Activated naive CD8-positive, alpha-beta T cell treated with anti-CD3 and anti-CD28 coated beads, Interleukin-2, amount 50 U/mL, for 24 hours (primary cell): Measurements from ENCODE around the gene ASB6.
A peak's percentile ranks its signal among the peaks of the same experiment; 100 is the strongest.
"Not testable (repeated sequence)": the region's sequence is repeated elsewhere in the genome, so short reads cannot be mapped to it uniquely, and the experiment has no call there.

Source experiments
- ATAC-seq: fragments of 150-1000 bp; cut with Tn5 transposase; one replicate; pipeline ENCODE4 v1.10.0; 2021
- DNase-seq: peaks from one replicate; pipeline ENCODE4 v3.0.0; 2021
- H3K27ac Mint-ChIP-seq: one replicate; pipeline ENCODE4 v1.8.0; 2021; ENCODE audit warnings: mild to moderate bottlenecking, mixed read lengths
- H3K27me3 Mint-ChIP-seq: one replicate; pipeline ENCODE4 v1.8.0; 2021; ENCODE audit warnings: mixed read lengths
- H3K36me3 Mint-ChIP-seq: one replicate; pipeline ENCODE4 v1.8.0; 2021; ENCODE audit warnings: low read depth, mixed read lengths
- H3K4me1 Mint-ChIP-seq: one replicate; pipeline ENCODE4 v1.8.0; 2021; ENCODE audit warnings: mixed read lengths
- H3K4me3 Mint-ChIP-seq: one replicate; pipeline ENCODE4 v1.8.0; 2021; ENCODE audit warnings: mild to moderate bottlenecking, moderate library complexity, mixed read lengths
- H3K9me3 Mint-ChIP-seq: one replicate; pipeline ENCODE4 v1.8.0; 2021; ENCODE audit warnings: mixed read lengths

ASB6 gene

DNA sequence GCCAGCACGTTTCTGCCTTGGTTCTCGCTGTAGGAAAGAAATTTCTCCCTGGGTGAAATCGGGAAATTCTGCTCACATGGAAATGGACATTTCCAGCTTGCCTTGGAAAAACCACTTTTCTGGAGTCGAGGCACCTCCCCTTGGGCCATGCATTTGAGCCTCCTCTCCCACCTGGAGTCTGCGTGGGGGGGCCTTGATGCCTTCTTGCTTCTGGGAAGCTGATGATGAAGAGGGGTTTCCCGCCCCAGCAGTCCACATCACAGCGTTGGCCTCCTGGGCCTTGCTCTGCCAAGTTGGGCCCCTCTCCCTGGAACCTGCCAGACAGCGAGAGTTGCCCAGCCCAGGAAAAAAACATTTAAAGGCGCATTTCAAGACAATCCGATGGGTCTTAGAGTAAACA lies 1.8 kb upstream of the ASB6 start:
- Mint-ChIP-seq H3K36me3 (no peaks in the 10 kb centered on the region), H3K4me1 (peaks cover 16% of the 10 kb centered on the region), H3K9me3 (no peaks in the 10 kb centered on the region), H3K27ac (no peak overlapping the region), H3K4me3 (no peak overlapping the region), H3K27me3 (no peaks in the 10 kb centered on the region)
- ATAC-seq (no peak), DNase-seq (no peak)

DNA sequence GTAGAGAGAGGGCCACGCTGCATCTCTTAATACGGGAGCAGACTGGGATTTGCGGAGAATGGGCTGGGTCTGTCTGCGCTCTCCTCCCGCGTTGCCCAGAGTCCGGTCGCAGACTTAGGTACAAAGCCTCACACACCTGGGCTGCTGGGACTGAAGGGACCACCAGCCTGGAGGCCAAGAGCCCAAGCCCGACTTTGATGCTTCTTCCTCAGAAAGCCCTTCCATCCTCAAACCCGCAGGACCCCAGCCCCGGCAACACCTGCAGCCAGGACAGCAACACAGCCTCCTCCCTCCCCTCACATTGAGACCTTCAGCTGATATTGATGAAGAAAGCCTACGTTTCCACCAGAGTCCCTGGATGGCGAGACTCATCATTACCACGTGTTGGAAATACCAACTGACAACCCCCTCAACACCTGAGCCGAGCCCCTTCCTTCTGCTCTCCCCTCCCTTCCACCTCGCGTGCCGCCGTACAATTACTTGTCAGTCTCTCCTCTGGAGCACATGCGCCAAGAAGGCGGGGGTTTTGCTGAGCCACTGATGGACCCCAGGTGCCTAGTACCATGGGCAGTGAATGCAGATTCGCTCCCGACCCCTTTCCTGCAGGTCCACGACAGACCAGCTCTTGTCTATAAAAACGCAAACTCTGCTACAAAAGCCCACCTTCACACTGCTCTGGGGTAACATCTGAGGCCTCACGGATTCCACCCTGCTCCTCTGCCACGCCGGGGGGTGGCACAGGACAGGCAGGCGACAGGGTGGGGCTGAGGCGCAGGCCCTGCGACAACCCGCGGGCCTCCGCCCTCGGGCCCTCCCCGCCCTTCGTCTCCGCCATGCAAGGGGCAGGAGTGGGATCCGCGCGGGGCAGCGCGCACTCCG lies 841 bp downstream of the ASB6 start:
- H3K36me3 Mint-ChIP-seq, result peaks cover 10% of the 10 kb centered on the region
- peak overlapping the region; percentile 90 for H3K4me3 Mint-ChIP-seq

DNA sequence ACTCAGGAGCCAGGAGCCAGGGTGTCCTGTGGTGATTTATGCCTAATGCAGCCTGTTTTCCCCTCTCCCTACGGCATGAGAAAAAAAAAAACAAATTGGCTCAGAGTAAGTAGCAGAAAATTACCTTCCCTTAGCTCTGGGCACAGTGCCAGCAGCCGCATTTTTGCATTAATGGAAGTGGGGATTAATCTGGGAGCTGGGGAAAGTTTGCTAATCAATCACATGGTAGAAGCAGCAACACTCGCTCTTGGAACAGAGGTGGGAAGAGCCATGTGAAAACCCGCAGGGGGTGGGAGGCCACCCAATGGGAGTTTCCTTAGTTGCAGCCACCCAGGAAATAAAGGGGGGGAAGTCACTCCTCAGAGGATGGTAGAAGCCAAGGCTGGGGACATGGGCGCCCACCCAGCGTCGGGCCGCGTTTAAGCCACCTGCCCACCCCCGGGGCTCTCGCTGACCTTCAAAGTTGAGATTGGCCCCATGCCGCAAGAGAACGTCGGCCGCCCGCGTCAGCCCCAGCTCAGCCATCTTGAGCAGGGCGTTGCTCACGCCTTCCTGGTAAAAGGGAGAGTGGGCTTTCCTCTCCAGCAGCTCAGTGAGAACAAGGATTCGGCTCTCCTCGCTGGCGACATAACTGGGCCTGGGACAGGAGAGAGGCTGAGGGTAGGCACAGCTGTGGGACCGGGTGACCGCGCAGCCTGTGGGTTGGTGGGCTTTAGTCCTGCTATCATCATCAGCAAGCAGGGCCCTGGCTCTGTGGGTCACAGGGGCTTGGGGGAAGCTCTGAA lies 1.7 kb downstream of the ASB6 start:
- Mint-ChIP-seq H3K36me3 (peaks cover 11% of the 10 kb centered on the region), H3K4me1 (peaks cover 16% of the 10 kb centered on the region), H3K9me3 (no peaks in the 10 kb centered on the region), H3K4me3 (peak overlapping the region; percentile 90), H3K27me3 (no peaks in the 10 kb centered on the region), H3K27ac (peak overlapping the region; percentile 84)
- ATAC-seq (no peak), DNase-seq (no peak)

More for the DNA sequence above, 841 bp downstream of the ASB6 start:
- peak overlapping the region; percentile 84 for H3K27ac Mint-ChIP-seq
- no peaks in the 10 kb centered on the region for H3K27me3 Mint-ChIP-seq
- H3K4me1 Mint-ChIP-seq, result peaks cover 16% of the 10 kb centered on the region
- no peaks in the 10 kb centered on the region for H3K9me3 Mint-ChIP-seq
- ATAC-seq (peak; percentile 2), DNase-seq (no peak)

DNA sequence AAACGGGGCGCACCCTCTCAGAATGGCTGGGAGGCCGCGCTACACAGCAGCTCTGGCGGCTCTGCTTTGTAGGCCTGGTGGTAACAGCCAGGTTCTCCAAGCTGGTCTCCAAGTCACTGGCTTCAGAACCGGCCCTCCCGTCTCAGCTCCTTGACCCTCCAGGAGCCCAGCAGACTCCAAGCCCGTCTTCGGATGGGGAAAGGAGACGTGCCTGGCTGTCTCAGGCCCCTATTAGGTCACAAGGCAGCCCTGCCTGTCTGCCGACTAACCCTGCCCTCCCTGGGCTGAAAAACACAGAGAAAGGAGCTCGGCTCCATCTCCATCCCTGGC lies 2.2 kb downstream of the ASB6 start:
- DNase-seq (no peak), ATAC-seq (no peak)
- Mint-ChIP-seq H3K36me3 (peaks cover 15% of the 10 kb centered on the region), H3K9me3 (no peaks in the 10 kb centered on the region), H3K4me1 (peaks cover 16% of the 10 kb centered on the region), H3K27ac (peak overlapping the region; percentile 49), H3K4me3 (peak overlapping the region; percentile 90), H3K27me3 (no peaks in the 10 kb centered on the region)

DNA sequence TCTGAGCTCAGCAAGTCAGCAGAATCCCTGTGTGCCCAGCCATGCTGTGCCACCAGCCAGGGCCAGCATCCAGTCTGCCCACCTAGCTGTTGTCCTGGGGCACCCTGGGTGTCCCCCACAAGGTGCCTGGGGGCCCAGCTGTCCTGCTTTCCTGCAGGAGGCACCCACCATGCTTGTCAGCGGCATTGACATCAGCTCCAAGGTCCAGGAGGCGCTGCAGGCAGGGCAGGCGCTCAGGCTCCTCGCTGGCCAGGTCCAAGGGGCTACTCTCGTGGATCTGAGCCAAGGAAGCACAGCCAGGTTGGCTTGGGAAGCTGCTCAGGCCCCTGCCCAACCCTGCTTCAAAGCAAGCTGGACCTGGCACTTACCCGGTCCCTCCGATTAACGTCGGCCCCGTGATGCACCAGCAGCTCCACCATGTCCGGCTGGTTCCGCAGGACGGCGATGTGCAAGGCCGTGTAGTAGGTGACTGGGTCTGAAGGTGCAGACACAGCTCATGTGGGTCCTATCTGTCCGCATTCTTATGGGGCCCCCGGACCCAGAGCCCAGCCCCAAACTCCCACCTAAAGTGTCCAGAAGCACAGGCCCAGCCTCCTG lies 2.8 kb downstream of the ASB6 start:
- Mint-ChIP-seq H3K27me3 (no peaks in the 10 kb centered on the region), H3K36me3 (peaks cover 15% of the 10 kb centered on the region), H3K9me3 (no peaks in the 10 kb centered on the region), H3K4me1 (peaks cover 16% of the 10 kb centered on the region), H3K4me3 (no peak overlapping the region), H3K27ac (peak overlapping the region; percentile 49)
- no peak for DNase-seq
- no peak for ATAC-seq

DNA sequence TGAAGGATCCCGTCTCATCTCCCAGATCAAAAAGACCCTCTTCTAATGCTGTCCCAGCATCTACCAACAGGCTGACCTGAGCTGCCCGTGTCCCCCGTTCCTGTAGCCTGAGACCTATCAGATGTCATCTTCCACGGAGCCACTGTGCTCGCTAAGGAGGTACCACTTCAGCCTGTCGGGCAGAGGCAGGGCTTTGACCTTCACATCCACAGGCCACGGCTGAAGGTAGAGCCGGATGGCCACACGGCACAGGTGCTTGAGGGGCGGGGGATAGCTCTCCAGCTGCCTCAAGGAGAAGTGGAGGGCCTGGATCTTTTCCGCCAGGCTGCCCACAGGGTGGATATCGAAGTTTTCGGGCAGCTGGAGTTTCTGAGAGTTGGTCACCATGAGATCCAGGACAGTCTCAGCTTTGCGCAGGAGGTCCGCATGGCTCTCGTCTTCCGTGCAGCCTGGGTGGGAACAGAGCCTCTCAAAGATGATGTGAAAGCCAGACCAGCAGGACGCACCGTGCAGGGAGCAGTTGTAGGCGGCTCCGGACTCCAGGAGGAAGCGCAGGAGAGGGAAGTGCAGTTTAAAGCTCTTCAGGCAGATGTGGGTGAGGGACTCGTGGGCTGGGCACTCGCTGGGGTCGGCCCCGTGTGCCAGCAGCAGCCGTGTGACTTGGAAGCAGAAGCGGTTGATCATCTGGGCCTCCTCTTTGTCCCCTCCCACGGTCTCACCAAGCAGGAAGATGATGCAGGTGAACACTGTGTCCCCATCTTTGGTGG lies 4.1 kb downstream of the ASB6 start:
- Mint-ChIP-seq H3K27ac (peak overlapping the region; percentile 52), H3K9me3 (no peaks in the 10 kb centered on the region), H3K4me1 (peaks cover 16% of the 10 kb centered on the region), H3K27me3 (no peaks in the 10 kb centered on the region), H3K36me3 (peaks cover 24% of the 10 kb centered on the region), H3K4me3 (no peak overlapping the region)
- ATAC-seq, result no peak
- DNase-seq, result no peak

DNA sequence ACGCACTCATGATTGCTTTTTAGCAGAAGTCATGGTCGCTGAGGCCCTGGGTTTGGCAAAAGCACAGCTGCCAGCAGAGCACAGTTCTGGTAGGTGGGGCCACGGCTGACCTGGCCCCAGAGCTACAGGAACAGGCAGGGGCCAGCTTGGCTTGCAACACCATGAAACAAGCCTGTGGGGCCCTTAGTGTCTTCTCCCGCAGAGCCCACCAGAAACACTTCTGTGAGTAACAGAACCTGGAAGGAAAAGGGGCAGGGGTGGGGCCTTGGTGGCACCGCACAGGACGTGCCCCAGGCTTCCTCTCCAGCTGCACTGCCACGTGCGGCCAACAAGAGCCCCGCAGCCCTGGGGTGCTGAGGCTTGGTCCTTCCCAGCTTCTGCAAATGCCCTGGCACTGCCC lies 4.8 kb downstream of the ASB6 start:
- peaks cover 28% of the 10 kb centered on the region for H3K36me3 Mint-ChIP-seq
- no peaks in the 10 kb centered on the region for H3K9me3 Mint-ChIP-seq
- H3K4me3 Mint-ChIP-seq, result no peak overlapping the region
- DNase-seq (no peak), ATAC-seq (no peak)
- peak overlapping the region; percentile 18 for H3K27ac Mint-ChIP-seq
- no peaks in the 10 kb centered on the region for H3K27me3 Mint-ChIP-seq
- H3K4me1 Mint-ChIP-seq, result peaks cover 18% of the 10 kb centered on the region

DNA sequence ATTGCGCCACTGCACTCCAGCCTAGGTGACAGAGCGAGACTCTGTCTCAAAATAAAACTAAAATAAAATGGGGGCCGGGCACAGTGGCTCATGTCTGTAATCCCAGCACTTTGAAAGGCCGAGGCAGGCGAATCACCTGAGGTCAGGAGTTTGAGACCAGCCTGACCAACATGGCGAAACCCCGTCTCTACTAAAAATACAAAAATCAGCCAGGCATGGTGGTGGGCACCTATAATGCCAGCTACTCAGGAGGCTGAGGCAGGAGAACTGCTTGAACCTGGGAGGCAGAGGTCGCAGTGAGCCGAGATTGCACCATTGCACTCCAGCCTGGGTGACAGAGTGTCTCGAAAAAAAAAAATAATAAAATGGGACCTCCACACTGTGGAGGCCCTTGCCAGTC lies 5.6 kb downstream of the ASB6 start:
- ATAC-seq, H3K27ac Mint-ChIP-seq, H3K9me3 Mint-ChIP-seq, H3K27me3 Mint-ChIP-seq, H3K4me3 Mint-ChIP-seq, DNase-seq: not testable (repeated sequence)
- Mint-ChIP-seq H3K36me3 (peaks cover 28% of the 10 kb centered on the region), H3K4me1 (peaks cover 25% of the 10 kb centered on the region)

DNA sequence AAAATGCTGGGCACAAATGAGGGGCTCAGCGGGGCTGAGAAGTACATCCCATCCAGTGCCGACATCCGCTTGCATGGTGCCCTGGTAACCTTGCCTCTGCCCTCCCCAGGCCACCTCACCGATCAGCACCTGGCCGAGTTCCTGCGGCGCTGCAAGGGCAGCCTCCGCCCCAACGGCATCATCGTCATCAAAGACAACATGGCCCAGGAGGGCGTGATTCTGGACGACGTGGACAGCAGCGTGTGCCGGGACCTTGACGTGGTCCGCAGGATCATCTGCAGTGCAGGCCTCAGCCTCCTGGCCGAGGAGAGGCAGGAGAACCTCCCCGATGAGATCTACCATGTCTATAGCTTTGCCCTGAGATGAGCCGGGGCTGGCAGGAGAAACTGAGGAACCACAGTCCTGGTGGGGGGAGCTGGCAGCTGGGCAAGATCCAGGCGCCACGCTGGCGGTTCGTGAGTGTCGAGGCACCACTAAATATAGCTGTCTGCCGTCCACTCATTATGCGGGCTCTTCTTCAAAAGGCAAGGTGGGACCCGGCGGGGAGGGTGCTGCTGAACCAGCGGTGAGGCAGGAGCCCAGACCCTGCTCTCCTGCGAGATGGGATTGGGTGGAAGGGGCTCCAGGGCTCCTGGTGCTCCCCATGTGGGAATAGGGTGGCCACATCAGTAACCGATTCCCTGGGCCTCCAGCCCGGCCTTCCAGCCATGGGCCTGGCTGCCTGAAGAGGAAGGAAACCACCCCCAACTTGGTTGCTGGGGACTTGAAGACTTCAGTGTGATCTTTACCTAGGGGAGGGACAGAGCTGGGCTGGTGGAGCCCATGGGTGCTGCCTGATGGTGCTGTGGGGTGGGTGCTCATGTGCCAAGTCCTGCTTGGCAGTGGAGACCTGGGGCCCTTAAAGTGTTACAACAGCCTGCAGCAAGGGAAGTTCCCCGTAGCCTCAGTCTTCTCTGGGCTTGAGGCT lies 6.6 kb downstream of the ASB6 start:
- peaks cover 35% of the 10 kb centered on the region for H3K36me3 Mint-ChIP-seq
- H3K4me3 Mint-ChIP-seq, result no peak overlapping the region
- ATAC-seq (no peak), DNase-seq (no peak)
- no peaks in the 10 kb centered on the region for H3K9me3 Mint-ChIP-seq
- H3K4me1 Mint-ChIP-seq, result peaks cover 25% of the 10 kb centered on the region
- no peaks in the 10 kb centered on the region for H3K27me3 Mint-ChIP-seq
- H3K27ac Mint-ChIP-seq, result no peak overlapping the region

DNA sequence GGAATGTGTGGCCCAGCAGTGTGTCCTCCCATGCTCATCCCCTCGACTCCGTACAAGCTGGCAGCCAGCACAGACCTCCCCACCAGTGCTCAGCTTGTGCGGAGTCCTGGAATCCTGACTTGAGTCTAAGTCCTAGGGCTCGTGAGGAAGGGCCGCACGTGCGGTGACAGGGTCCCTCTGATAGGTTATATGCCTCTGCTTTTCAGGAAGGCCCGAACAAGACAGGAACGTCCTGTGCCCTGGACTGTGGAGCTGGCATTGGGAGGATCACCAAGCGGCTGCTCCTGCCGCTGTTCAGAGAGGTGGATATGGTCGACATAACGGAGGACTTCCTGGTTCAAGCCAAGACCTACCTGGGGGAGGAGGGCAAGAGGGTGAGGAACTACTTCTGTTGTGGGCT lies 8.1 kb downstream of the ASB6 start:
- no peak overlapping the region for H3K4me3 Mint-ChIP-seq
- H3K36me3 Mint-ChIP-seq, result peaks cover 36% of the 10 kb centered on the region
- H3K27ac Mint-ChIP-seq, result no peak overlapping the region
- H3K4me1 Mint-ChIP-seq, result peaks cover 36% of the 10 kb centered on the region
- no peaks in the 10 kb centered on the region for H3K27me3 Mint-ChIP-seq
- DNase-seq (no peak), ATAC-seq (no peak)
- H3K9me3 Mint-ChIP-seq, result no peaks in the 10 kb centered on the region

DNA sequence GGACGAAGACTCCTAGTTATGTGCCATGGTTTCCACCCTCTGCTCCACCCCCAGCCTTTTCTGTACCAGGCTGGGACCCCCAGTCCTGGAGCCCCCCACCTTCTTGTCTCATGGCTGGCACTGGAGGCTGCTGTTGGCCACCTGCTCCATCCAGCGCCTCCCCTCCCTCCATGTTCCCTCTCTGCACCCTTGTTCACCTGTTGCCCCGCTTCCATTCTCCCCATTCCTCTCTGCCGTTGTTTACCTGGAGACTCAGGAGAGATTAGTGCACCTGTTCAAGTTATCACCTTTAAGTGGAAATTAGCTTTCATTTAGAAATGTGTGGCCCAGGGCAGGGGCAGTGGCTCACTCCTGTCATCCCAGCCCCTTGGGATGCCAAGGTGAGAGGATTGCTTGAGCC lies 8.7 kb downstream of the ASB6 start:
- Mint-ChIP-seq H3K27me3 (no peaks in the 10 kb centered on the region), H3K27ac (no peak overlapping the region), H3K9me3 (no peaks in the 10 kb centered on the region), H3K4me1 (peaks cover 42% of the 10 kb centered on the region), H3K36me3 (peaks cover 36% of the 10 kb centered on the region), H3K4me3 (no peak overlapping the region)
- ATAC-seq, result no peak
- DNase-seq, result no peak

DNA sequence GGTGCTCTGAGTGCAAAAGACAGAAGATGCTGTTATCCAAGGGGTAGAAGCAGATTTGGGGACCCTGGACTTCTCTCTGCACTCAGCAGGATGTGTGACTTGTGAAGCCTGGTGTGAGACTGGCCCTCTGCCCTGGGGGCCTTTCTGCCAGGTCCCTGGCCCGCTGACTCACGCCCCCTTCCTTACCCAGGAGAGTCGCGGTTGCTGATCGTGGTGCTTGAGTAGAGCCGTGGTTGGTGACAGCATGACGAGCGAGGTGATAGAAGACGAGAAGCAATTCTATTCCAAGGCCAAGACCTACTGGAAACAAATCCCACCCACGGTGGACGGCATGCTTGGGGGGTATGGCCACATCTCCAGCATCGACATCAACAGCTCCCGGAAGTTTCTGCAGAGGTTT lies 9.5 kb downstream of the ASB6 start:
- no peak overlapping the region for H3K4me3 Mint-ChIP-seq
- H3K27ac Mint-ChIP-seq, result peak overlapping the region; percentile 44
- no peak for ATAC-seq
- peaks cover 33% of the 10 kb centered on the region for H3K36me3 Mint-ChIP-seq
- no peaks in the 10 kb centered on the region for H3K9me3 Mint-ChIP-seq
- no peaks in the 10 kb centered on the region for H3K27me3 Mint-ChIP-seq
- H3K4me1 Mint-ChIP-seq, result peaks cover 50% of the 10 kb centered on the region
- DNase-seq, result no peak

DNA sequence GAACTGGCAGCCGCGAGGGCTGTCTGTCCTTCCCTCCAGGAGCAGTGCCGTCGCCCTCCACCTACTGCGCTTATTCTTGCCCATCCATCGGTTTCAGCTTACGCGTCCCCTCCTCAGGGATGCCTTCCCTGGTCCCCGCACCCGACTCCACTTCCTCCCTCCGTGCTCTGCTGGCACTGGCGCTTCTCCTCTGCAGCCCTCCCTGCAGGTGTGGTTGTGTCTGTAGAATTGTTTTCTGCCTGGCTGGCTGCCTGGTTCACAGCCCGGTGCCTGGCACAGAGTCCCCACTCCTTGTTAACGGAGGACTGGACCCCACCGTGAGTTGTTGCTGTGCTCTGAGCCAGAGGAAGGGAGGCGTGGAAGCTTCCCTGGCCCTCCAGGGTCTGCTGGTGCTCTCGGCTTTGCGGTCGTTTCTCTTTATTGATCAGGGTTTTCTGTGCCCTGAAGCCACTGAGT lies 10.2 kb downstream of the ASB6 start:
- H3K36me3 Mint-ChIP-seq, result peaks cover 40% of the 10 kb centered on the region
- no peaks in the 10 kb centered on the region for H3K9me3 Mint-ChIP-seq
- no peak overlapping the region for H3K4me3 Mint-ChIP-seq
- DNase-seq (no peak), ATAC-seq (no peak)
- peak overlapping the region; percentile 60 for H3K27ac Mint-ChIP-seq
- peaks cover 57% of the 10 kb centered on the region for H3K4me1 Mint-ChIP-seq
- no peaks in the 10 kb centered on the region for H3K27me3 Mint-ChIP-seq
